Omental fat pad (tissue), 4 donors: Measurements from ENCODE around the gene KRTAP4-1. TPM values are rescaled to one million over a fixed set of nuclear protein-coding genes. Genes with fewer than 3 reads are reported as not detected.
A peak's percentile ranks its signal among the peaks of the same experiment; 100 is the strongest.
"Not testable (repeated sequence)": the region's sequence is repeated elsewhere in the genome, so short reads cannot be mapped to it uniquely, and the experiment has no call there.

Source experiments
- ATAC-seq: fragments of 150-250 bp; one replicate; pipeline ENCODE4 v1.9.1; 2016; ENCODE audit warnings: mild to moderate bottlenecking, moderate library complexity; ENCODE audit not compliant: low FRiP score
- DNase-seq: peaks from one replicate; pipeline ENCODE4 v3.0.0-alpha.2; 2019; ENCODE audit warnings: low spot score
- CTCF ChIP-seq, 3 donors: fragments of 450-650 bp; IDR thresholded peaks; one replicate each; pipeline ENCODE4 v1.5.1; 2016 to 2017; ENCODE audit warnings: antibody characterized with exemption in 3 of 3, mild to moderate bottlenecking in 3 of 3, moderate library complexity in 2 of 3
- total RNA-seq, 4 donors: library from RNA; depleted of rRNA; stranded (reverse); fragments of >200 nt; gene quantifications; one replicate each; pipeline ENCODE4 v1.1.0, GENCODE V29; 2016

Gene KRTAP4-1
- total RNA-seq, 4 donors from 2014 or later = not detected

GRCh38 chr17:41149652-41149985, 35.1 kb downstream of the KRTAP4-1 start, which contains the start of gene KRTAP4-5:
TSS of gene KRTAP4-5 (minus strand) at chr17:41149825. CDS start at chr17:41149767, 58 bp downstream.
- TF ChIP-seq CTCF (IDR thresholded peaks at IDR 0.05) = no peak
- DNase-seq (no peak), ATAC-seq (no peak)

GRCh38 chr17:41148971-41149651, 35.6 kb downstream of the KRTAP4-1 start:
- not testable (repeated sequence) for ATAC-seq, DNase-seq

GRCh38 chr17:41147531-41148204, 37.0 kb downstream of the KRTAP4-1 start:
- TF ChIP-seq CTCF (IDR thresholded peaks at IDR 0.05) = no peak
- no peak for DNase-seq
- ATAC-seq = no peak

GRCh38 chr17:41145261-41145660, 39.5 kb downstream of the KRTAP4-1 start:
- no peak for TF ChIP-seq CTCF (IDR thresholded peaks at IDR 0.05)
- ATAC-seq = no peak
- DNase-seq = no peak

DNA sequence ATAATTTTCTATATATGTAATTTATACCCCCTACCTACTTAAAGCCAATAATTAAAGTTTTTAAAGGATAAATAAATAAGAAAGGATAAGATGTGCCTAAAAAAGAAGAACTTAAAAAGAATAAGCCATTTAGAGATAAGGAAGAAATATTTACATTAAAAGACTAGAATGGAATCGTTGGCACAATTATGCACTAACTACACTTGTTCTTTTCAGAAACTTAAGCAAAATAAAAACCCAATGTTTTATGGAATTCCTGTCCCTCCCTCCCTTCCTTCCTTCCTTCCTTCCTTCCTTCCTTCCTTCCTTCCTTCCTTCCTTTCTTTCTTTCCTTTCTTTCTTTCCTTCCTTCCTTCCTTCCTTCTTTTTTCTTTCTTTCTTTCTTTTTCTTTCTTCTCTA, 39.9 kb downstream of the KRTAP4-1 start:
- TF ChIP-seq CTCF (IDR thresholded peaks at IDR 0.05) = no peak
- no peak for ATAC-seq
- DNase-seq = no peak

DNA sequence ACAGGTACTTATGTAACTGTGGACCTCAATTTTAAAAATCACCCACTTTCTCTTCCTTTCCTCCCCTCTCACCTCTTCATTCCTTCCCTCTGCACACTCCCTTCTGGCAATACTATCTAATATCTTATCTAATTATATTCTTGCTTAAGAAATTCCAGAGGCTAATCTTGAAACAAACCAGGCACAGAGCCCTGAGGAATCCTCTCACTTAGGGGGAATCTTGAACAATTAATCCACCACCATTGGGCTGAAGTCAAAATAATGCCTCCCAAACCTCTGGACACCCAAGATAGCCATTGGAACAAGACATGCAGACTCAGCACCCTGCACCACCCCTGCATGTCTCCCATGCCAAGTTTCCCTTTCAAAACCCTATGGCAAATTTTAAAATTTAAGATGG, 43.4 kb downstream of the KRTAP4-1 start:
- DNase-seq = no peak
- TF ChIP-seq CTCF (IDR thresholded peaks at IDR 0.05) = no peak
- no peak for ATAC-seq

DNA sequence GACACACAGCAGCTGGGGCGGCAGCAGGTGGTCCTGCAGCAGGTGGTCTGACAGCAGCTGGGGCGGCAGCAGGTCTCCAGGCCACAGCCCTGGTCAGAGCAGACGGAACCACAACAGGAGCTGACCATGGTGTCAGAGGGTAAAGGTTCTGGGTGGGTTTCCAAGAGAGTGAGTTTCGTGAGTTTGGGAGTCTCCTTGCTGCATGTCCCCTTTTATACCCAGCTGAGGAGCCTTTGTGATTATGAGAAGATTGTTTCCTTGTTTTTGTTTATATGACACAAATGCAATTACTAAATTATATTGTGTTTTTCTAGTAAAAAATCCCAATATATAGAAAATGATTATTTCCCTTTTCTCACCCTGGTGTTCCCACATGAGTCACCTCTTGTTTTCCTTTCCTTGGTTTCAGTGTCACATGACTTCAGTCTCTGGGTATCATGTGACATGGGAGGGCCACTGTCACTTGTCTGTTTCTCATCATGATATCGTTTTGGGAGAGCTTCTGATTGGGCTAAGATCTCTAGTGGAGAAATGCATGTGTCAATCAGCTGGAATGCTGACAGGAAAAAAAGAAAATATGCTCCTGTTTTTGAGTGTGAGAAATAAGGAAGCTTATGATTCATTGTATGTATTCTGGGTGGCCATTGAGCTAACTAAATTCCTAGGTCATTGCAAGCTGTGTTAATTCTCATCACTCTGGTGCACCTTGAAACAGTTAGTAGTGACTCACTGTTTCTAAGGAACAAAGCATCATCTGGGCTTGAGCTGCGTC, 44.2 kb downstream of the KRTAP4-1 start, which contains the start of gene KRTAP4-6:
Gene KRTAP4-6 (minus strand): TSS at position 185 of the 772 bp plus-strand sequence. CDS start 57 bp downstream, at position 128.
- no peak for DNase-seq
- no peak for TF ChIP-seq CTCF (IDR thresholded peaks at IDR 0.05)
- ATAC-seq = peak; percentile 66

GRCh38 chr17:41139865-41140264, 44.8 kb downstream of the KRTAP4-1 start:
- DNase-seq, ATAC-seq: not testable (repeated sequence)
